IMR-90 (cell line): Measurements from ENCODE around the gene SDHB. TPM values are rescaled to one million over a fixed set of nuclear protein-coding genes. Genes with fewer than 3 reads are reported as not detected.

ENCODE experiments used
- ATAC-seq: fragments of 200-7000 bp; cut with Tn5 transposase; 2 replicates; pipeline ENCODE4 v1.9.1; 2020; ENCODE audit warnings: low read depth, mild to moderate bottlenecking, moderate library complexity
- BruUV-seq: library from RNA; stranded (reverse); fragments of 400-500 nt; replicated peaks from 2 replicates; lab custom pipeline; 2021; lab: Mats Ljungman, UMichigan
- CTCF ChIA-PET: fragments of 300-600 bp; formaldehyde crosslinking; extraction: SDS; loops from one replicate; lab custom pipeline; 2021; ENCODE audit warnings: antibody characterized with exemption; lab: Yijun Ruan, JAX
- POLR2A ChIA-PET: fragments of 300-600 bp; sonication (Branson Sonifier 250); formaldehyde crosslinking; loops from one replicate; lab custom pipeline; 2022; ENCODE audit warnings: antibody characterized with exemption; ENCODE audit not compliant: unreplicated experiment; lab: Charles Lee
- DNase-seq: peaks from one replicate; pipeline ENCODE4 v3.0.0; 2013
- H2AFZ ChIP-seq: replicated peaks from 2 replicates; pipeline ENCODE3; 2013; ENCODE audit warnings: low read length, mild to moderate bottlenecking; ENCODE audit not compliant: poor library complexity
- H2AK5ac ChIP-seq: 2 replicates; pipeline ENCODE4 v1.6.1; 2013; ENCODE audit warnings: low read depth, low read length, inconsistent platforms
- H2AK9ac ChIP-seq: replicated peaks from 2 replicates; pipeline ENCODE3; 2013; ENCODE audit warnings: mild to moderate bottlenecking, low read depth, low read length, moderate library complexity; ENCODE audit not compliant: poor library complexity
- H2BK120ac ChIP-seq: 2 replicates; pipeline ENCODE4 v1.6.1; 2013; ENCODE audit warnings: low read depth, low read length, inconsistent platforms
- H2BK15ac ChIP-seq: 3 replicates; pipeline ENCODE4 v1.6.1; 2013; ENCODE audit warnings: low read depth, low read length, inconsistent platforms
- H2BK20ac ChIP-seq: 2 replicates; pipeline ENCODE4 v1.6.1; 2013; ENCODE audit warnings: low read depth, mild to moderate bottlenecking, inconsistent platforms, low read length, moderate library complexity
- H2BK5ac ChIP-seq: 2 replicates; pipeline ENCODE4 v1.6.1; 2013; ENCODE audit warnings: mild to moderate bottlenecking, low read depth, low read length, inconsistent platforms; ENCODE audit not compliant: poor library complexity, severe bottlenecking
- H3K14ac ChIP-seq: replicated peaks from 2 replicates; pipeline ENCODE4 v1.6.1; 2013; ENCODE audit warnings: low read depth, low read length, inconsistent platforms
- H3K18ac ChIP-seq: 2 replicates; pipeline ENCODE4 v1.6.1; 2013; ENCODE audit warnings: low read depth, low read length, control low read depth
- H3K23ac ChIP-seq: 2 replicates; pipeline ENCODE4 v1.6.1; 2013; ENCODE audit warnings: low read depth, low read length, inconsistent platforms
- H3K27ac ChIP-seq: 2 replicates; pipeline ENCODE4 v1.5.1; 2013; ENCODE audit warnings: mild to moderate bottlenecking, control low read depth, low read length; ENCODE audit not compliant: insufficient read depth
- H3K27me3 ChIP-seq: 2 replicates; pipeline ENCODE4 v1.6.1; 2013; ENCODE audit warnings: low read length; ENCODE audit not compliant: control insufficient read depth, insufficient read depth
- H3K36me3 ChIP-seq: 2 replicates; pipeline ENCODE4 v1.6.1; 2013; ENCODE audit warnings: low read length, mixed read lengths; ENCODE audit not compliant: control insufficient read depth, insufficient read depth
- H3K4ac ChIP-seq: 2 replicates; pipeline ENCODE4 v1.6.1; 2013; ENCODE audit warnings: low read depth, low read length, inconsistent platforms
- H3K4me1 ChIP-seq: 2 replicates; pipeline ENCODE4 v1.6.1; 2013; ENCODE audit warnings: low read length, mixed read lengths; ENCODE audit not compliant: control insufficient read depth, insufficient read depth
- H3K4me2 ChIP-seq: 2 replicates; pipeline ENCODE4 v1.6.1; 2013; ENCODE audit warnings: low read depth, mild to moderate bottlenecking, control low read depth, low read length, moderate library complexity
- H3K4me3 ChIP-seq: 2 replicates; pipeline ENCODE4 v1.5.1; 2013; ENCODE audit warnings: low read depth, mild to moderate bottlenecking, control low read depth, low read length, moderate library complexity; ENCODE audit not compliant: insufficient read depth
- H3K56ac ChIP-seq: 2 replicates; pipeline ENCODE4 v1.6.1; 2013; ENCODE audit warnings: low read length, inconsistent platforms; ENCODE audit not compliant: insufficient read depth; ENCODE audit errors: extremely low read depth
- H3K79me1 ChIP-seq, 2 experiments: 2 replicates each; pipeline ENCODE4 v1.6.1; 2013; ENCODE audit warnings: low read length in 2 of 2, inconsistent platforms in 1 of 2, low read depth in 1 of 2
- H3K9ac ChIP-seq: 2 replicates; pipeline ENCODE4 v1.6.1; 2013; ENCODE audit warnings: low read depth, low read length, control low read depth
- H3K9me1 ChIP-seq: 2 replicates; pipeline ENCODE4 v1.6.1; 2013; ENCODE audit warnings: low read length, inconsistent platforms; ENCODE audit not compliant: insufficient read depth
- H3K9me3 ChIP-seq: 2 replicates; pipeline ENCODE4 v1.6.1; 2013; ENCODE audit warnings: low read length; ENCODE audit not compliant: control insufficient read depth, insufficient read depth
- H4K20me1 ChIP-seq: 2 replicates; pipeline ENCODE4 v1.6.1; 2013; ENCODE audit warnings: low read length, inconsistent platforms; ENCODE audit not compliant: insufficient read depth
- H4K5ac ChIP-seq: 2 replicates; pipeline ENCODE4 v1.6.1; 2013; ENCODE audit warnings: mild to moderate bottlenecking, low read depth, low read length, control low read depth
- H4K8ac ChIP-seq, 2 experiments: 2 replicates each; pipeline ENCODE4 v1.6.1; 2013; ENCODE audit warnings: low read depth in 2 of 2, low read length in 2 of 2, control low read depth in 1 of 2, inconsistent platforms in 1 of 2
- H4K91ac ChIP-seq: 2 replicates; pipeline ENCODE4 v1.6.1; 2013; ENCODE audit warnings: low read depth, low read length, inconsistent platforms; ENCODE audit not compliant: insufficient read depth
- MXI1 ChIP-seq: IDR thresholded peaks from 2 replicates; pipeline ENCODE4 v1.6.1; 2012; ENCODE audit warnings: low read depth, mild to moderate bottlenecking, low read length, moderate library complexity, borderline replicate concordance
- NFE2L2 ChIP-seq: fragments of 150-350 bp; IDR thresholded peaks from 2 replicates; pipeline ENCODE4 v1.6.1; 2016; ENCODE audit warnings: low read depth, mild to moderate bottlenecking, low read length
- WGBS, 2 experiments: methylation state at CpG; one replicate each; pipeline versions ENCODE4 v1.1.5 to v1.1.7; 2013; ENCODE audit warnings: missing lambda C conversion rate in 2 of 2; ENCODE audit not compliant: insufficient read length in 1 of 2; ENCODE audit errors: extremely low coverage in 2 of 2; 5-methylcytosine and 5-hydroxymethylcytosine counted together
- dilution Hi-C: fragments of 300-500 bp; cut with HindIII; formaldehyde crosslinking; loops from one replicate; pipeline ENCODE4 v1.14.3; 2018; ENCODE audit warnings: low sequenced_read_pairs; ENCODE audit not compliant: unreplicated experiment
- in situ Hi-C: fragments of 300-500 bp; cut with MboI; formaldehyde crosslinking; loops from 3 replicates; pipeline ENCODE4 v1.14.3; 2019; ENCODE audit warnings: low sequenced_read_pairs, inconsistent platforms, mixed read lengths
- intact Hi-C: fragments of 100-400 bp; cut with micrococcal nuclease; formaldehyde crosslinking; loops from 2 replicates; pipeline ENCODE4 v1.10.0; 2022
- polyA plus RNA-seq, 3 experiments: library from polyadenylated mRNA; depleted of rRNA; stranded (reverse); fragments of >200 nt; gene quantifications; 2 replicates each; pipeline ENCODE4 v1.2.3, GENCODE V29; 2012; ENCODE audit warnings: low replicate concordance in 1 of 3
- total RNA-seq: library from RNA; depleted of rRNA; stranded (reverse); fragments of >200 nt; gene quantifications from 2 replicates; pipeline ENCODE4 v1.2.3, GENCODE V29; 2012

The SDHB gene
- total and polyA plus RNA-seq, 2 of the 4 experiments (the other 2 are of a cell fraction) = 122 to 206 TPM

- BruUV-seq = no TSS peak
- ChIA-PET POLR2A (no interaction called here), CTCF (no interaction called here)
- DNase-seq (no peak), ATAC-seq (no peak)
- Histone ChIP-seq H3K27ac (no peak overlapping the region), H3K56ac (no peak overlapping the region), H4K91ac (no peak overlapping the region), H2BK120ac (no peak overlapping the region), H4K8ac (no peak overlapping the region), H3K27me3 (peaks cover 25% of the 10 kb centered on the region), H2BK15ac (no peak overlapping the region), H3K4me2 (no peak overlapping the region), H3K9ac (no peak overlapping the region), H2BK20ac (no peak overlapping the region), H3K9me3 (peaks cover 8% of the 10 kb centered on the region), H3K4ac (no peak overlapping the region), H3K23ac (no peak overlapping the region), H2AFZ (no peak overlapping the region), H2BK5ac (no peak overlapping the region), H3K4me1 (no peaks in the 10 kb centered on the region), H3K4me3 (no peak overlapping the region), H2AK9ac (no peak overlapping the region), H3K79me1 (no peaks in the 10 kb centered on the region), H3K14ac (no peak overlapping the region), H4K20me1 (no peaks in the 10 kb centered on the region), H3K9me1 (no peaks in the 10 kb centered on the region), H3K36me3 (no peaks in the 10 kb centered on the region), H3K18ac (no peak overlapping the region), H2AK5ac (no peak overlapping the region), H4K5ac (no peak overlapping the region)
- TF ChIP-seq NFE2L2 (no peak), MXI1 (no peak)
- in situ Hi-C loops = no loop called here
- dilution Hi-C loops = no loop called here
- intact Hi-C loops = no loop called here
- WGBS, 2 experiments = 50% methylated on average over 2 of the region's 6 CpGs; no CpG with 5 or more reads in 1 of the 2 experiments
Measured at GRCh38 chr1:17069452-17070162, 15.8 kb upstream of the SDHB start.
